HepG2 (cell line): ENCODE measurements around the gene CELF2. TPM values are rescaled to one million over a fixed set of nuclear protein-coding genes. Genes with fewer than 3 reads are reported as not detected.
A peak's percentile ranks its signal among the peaks of the same experiment; 100 is the strongest.

Experiments used
- ATAC-seq: fragments of 200-7000 bp; cut with Tn5 transposase; 3 replicates; pipeline ENCODE4 v1.9.1; 2020; ENCODE audit warnings: mild to moderate bottlenecking, moderate library complexity
- BruUV-seq: library from RNA; stranded (reverse); fragments of 400-500 nt; replicated peaks from 2 replicates; lab custom pipeline; 2021; lab: Mats Ljungman, UMichigan
- CTCF ChIA-PET: fragments of 300-600 bp; formaldehyde crosslinking; extraction: SDS; loops from one replicate; lab custom pipeline; 2021; ENCODE audit warnings: low total read pairs, inconsistent platforms, low intra/inter-chr PET ratio; lab: Yijun Ruan, JAX
- POLR2A ChIA-PET: fragments of 350-600 bp; sonication (Branson Sonifier 250); formaldehyde crosslinking; loops from one replicate; lab custom pipeline; 2020; ENCODE audit warnings: antibody characterized with exemption, inconsistent platforms; lab: Yijun Ruan, JAX
- DNase-seq: peaks from one replicate; pipeline ENCODE4 v3.0.0-alpha.2; 2015; ENCODE audit warnings: low spot score
- FAIRE-seq: peaks from 3 replicates; lab custom pipeline; 2011; peaks lifted over from hg19 to GRCh38; lab: Jason Lieb, UNC
- H2AFZ ChIP-seq: one replicate; pipeline ENCODE4 v1.6.1; 2011; ENCODE audit warnings: low read length, inconsistent platforms
- H3K27ac ChIP-seq: fragments of 300-600 bp; 3 replicates; pipeline ENCODE4 v1.8.0; 2011; ENCODE audit warnings: mixed run types, mild to moderate bottlenecking, mixed read lengths, low read length, inconsistent platforms; ENCODE audit not compliant: insufficient read depth; ENCODE audit errors: extremely low read length
- H3K27me3 ChIP-seq, 2 experiments: fragments of 200-600 bp in 1 of 2; 2 replicates in 1 of 2; 3 replicates in 1 of 2; pipeline versions ENCODE4 v1.6.0 to v1.8.0; 2011; ENCODE audit warnings: low read length in 2 of 2, mild to moderate bottlenecking in 2 of 2, moderate library complexity in 2 of 2, inconsistent platforms in 1 of 2; ENCODE audit not compliant: insufficient read depth in 2 of 2, control insufficient read depth in 1 of 2
- H3K36me3 ChIP-seq, 2 experiments: fragments of 200-600 bp in 1 of 2; replicated peaks in 1 of 2; 2 replicates in 1 of 2; 3 replicates in 1 of 2; pipeline versions ENCODE4 v1.5.1 to v1.8.0; 2011; ENCODE audit warnings: low read length in 2 of 2, inconsistent platforms in 1 of 2; ENCODE audit not compliant: insufficient read depth in 2 of 2, control insufficient read depth in 1 of 2
- H3K4me1 ChIP-seq: 2 replicates; pipeline ENCODE4 v1.5.1; 2012; ENCODE audit warnings: low read length, inconsistent platforms; ENCODE audit not compliant: insufficient read depth
- H3K4me2 ChIP-seq: 2 replicates; pipeline ENCODE4 v1.6.0; 2011; ENCODE audit warnings: low read depth, low read length, inconsistent platforms
- H3K4me3 ChIP-seq, 3 experiments: fragments of 200-600 bp in 1 of 3; sonication (generic), shearing (Covaris generic) in 1 of 3; replicated peaks in 1 of 3; 2 replicates each; pipeline ENCODE4 v1.5.1; 2011 to 2016; ENCODE audit warnings: low read length in 3 of 3, inconsistent platforms in 2 of 3, low read depth in 2 of 3, mild to moderate bottlenecking in 2 of 3, control low read depth in 1 of 3, mixed read lengths in 1 of 3; ENCODE audit not compliant: insufficient read depth in 1 of 3
- H3K79me2 ChIP-seq: one replicate; pipeline ENCODE4 v1.6.1; 2011; ENCODE audit warnings: low read length, inconsistent platforms; ENCODE audit not compliant: insufficient read depth
- H3K9ac ChIP-seq: 2 replicates; pipeline ENCODE4 v1.6.0; 2011; ENCODE audit warnings: mild to moderate bottlenecking, low read depth, low read length, inconsistent platforms; ENCODE audit not compliant: insufficient read depth
- H3K9me3 ChIP-seq: 2 replicates; pipeline ENCODE4 v1.5.1; 2012; ENCODE audit warnings: mild to moderate bottlenecking, low read length
- H4K20me1 ChIP-seq: 2 replicates; pipeline ENCODE4 v1.6.0; 2011; ENCODE audit warnings: inconsistent platforms, mild to moderate bottlenecking, low read length, moderate library complexity; ENCODE audit not compliant: insufficient read depth
- CEBPB ChIP-seq: IDR thresholded peaks from 2 replicates; pipeline ENCODE4 v1.6.1; 2011; ENCODE audit warnings: low read depth, low read length, improper control_type of control experiment, borderline replicate concordance
- FOXA1 ChIP-seq, 2 experiments: fragments of 450-650 bp in 1 of 2; sonication (generic) in 1 of 2; formaldehyde crosslinking in 1 of 2; IDR thresholded peaks; 2 replicates each; pipeline versions ENCODE4 v1.4.0 to v1.6.1; 2016 to 2020; ENCODE audit warnings: missing genetic modification reagents in 1 of 2
- HHEX ChIP-seq: IDR thresholded peaks from 2 replicates; pipeline ENCODE4 v1.6.1; 2016; ENCODE audit warnings: control low read depth
- HMG20A ChIP-seq: IDR thresholded peaks from 2 replicates; pipeline ENCODE4 v1.6.1; 2016; ENCODE audit warnings: borderline replicate concordance
- MAFF ChIP-seq: IDR thresholded peaks from 2 replicates; pipeline ENCODE4 v1.6.1; 2011; ENCODE audit warnings: low read depth, low read length, improper control_type of control experiment
- MBNL3 ChIP-seq: fragments of 250-450 bp; sonication (Bioruptor Pico); conservative IDR thresholded peaks from 2 replicates; pipeline ENCODE4 v1.8.0; 2022; ENCODE audit warnings: mild to moderate bottlenecking, inconsistent platforms
- MED13 ChIP-seq: sonication (generic); formaldehyde crosslinking; IDR thresholded peaks from 2 replicates; pipeline ENCODE4 v1.5.0; 2020; ENCODE audit warnings: missing genetic modification reagents
- SMYD3 ChIP-seq: sonication (generic); formaldehyde crosslinking; IDR thresholded peaks from 2 replicates; pipeline ENCODE4 v1.8.1; 2023; ENCODE audit warnings: mild to moderate bottlenecking, missing genetic modification reagents
- ZSCAN9 ChIP-seq: IDR thresholded peaks from 2 replicates; pipeline ENCODE4 v1.6.1; 2016; ENCODE audit warnings: borderline replicate concordance
- WGBS: methylation state at CpG from one replicate; pipeline ENCODE4 v1.1.6; 2017; ENCODE audit warnings: low lambda C conversion rate; 5-methylcytosine and 5-hydroxymethylcytosine counted together
- in situ Hi-C: cut with HindIII; loops from 2 replicates; pipeline ENCODE4 v1.10.0; 2017; ENCODE audit warnings: low pct_unique_long_range_greater_than_20kb; ENCODE audit not compliant: extremely low pct_ligation_motif_present
- intact Hi-C: fragments of 100-400 bp; cut with micrococcal nuclease; formaldehyde crosslinking; loops from one replicate; pipeline ENCODE4 v1.10.0; 2022; ENCODE audit not compliant: unreplicated experiment
- polyA plus RNA-seq, 8 experiments: library from polyadenylated mRNA; depleted of rRNA in 3 of 8; stranded (reverse) in 7 of 8; unstranded in 1 of 8; fragments of >200 nt; fragmentation: Illumina TruSeq in 4 of 8; extraction: Trizol in 4 of 8; gene quantifications; 2 replicates each; pipeline versions ENCODE4 v1.2.1 to v1.2.3, GENCODE V29; 2011 to 2016; ENCODE audit warnings: low read depth in 4 of 8, missing spikeins in 1 of 8, mixed read lengths in 1 of 8; ENCODE audit not compliant: insufficient read depth in 1 of 8
- total RNA-seq, 5 experiments: library from RNA; depleted of rRNA; stranded (reverse); fragments of >200 nt; fragmentation: Illumina TruSeq; extraction: Trizol; gene quantifications; 2 replicates each; pipeline ENCODE4 v1.2.3, GENCODE V29; 2016; ENCODE audit warnings: low read depth in 1 of 5

The CELF2 gene
- total and polyA plus RNA-seq, 2 of the 13 experiments (the other 11 are each of a cell fraction or from before 2014, with no cell fraction given), result not detected

GRCh38 chr10:11192304-11193000 is 174.8 kb downstream of the CELF2 start:
- WGBS, result 15% methylated on average over 11 of the region's 11 CpGs
- Histone ChIP-seq H3K4me2 (no peak overlapping the region), H3K27me3 (peaks cover 0 to 1% of the 10 kb centered on the region in 2 experiments; a peak in 1 of 5 replicates), H3K79me2 (no peaks in the 10 kb centered on the region), H3K4me1 (no peaks in the 10 kb centered on the region), H3K9ac (no peak overlapping the region), H4K20me1 (no peaks in the 10 kb centered on the region), H3K9me3 (no peaks in the 10 kb centered on the region), H3K4me3 (no peak overlapping the region), H3K36me3 (no peaks in the 10 kb centered on the region), H3K27ac (no peak overlapping the region), H2AFZ (no peak overlapping the region)
- no peak for ATAC-seq
- intact Hi-C loops (no loop called here), in situ Hi-C loops (no loop called here)
- BruUV-seq, result no TSS peak
- no peak for DNase-seq
- ChIA-PET CTCF (no interaction called here), POLR2A (no interaction called here)
- TF ChIP-seq CEBPB (peak; percentile 30; the same call in 1 of the 2 replicates), MAFF (no peak)
- FAIRE-seq, result no peak

- Histone ChIP-seq H3K4me2 (no peak overlapping the region), H2AFZ (no peak overlapping the region), H3K4me3 (no peak overlapping the region), H3K9ac (no peak overlapping the region), H3K4me1 (no peaks in the 10 kb centered on the region), H3K79me2 (no peaks in the 10 kb centered on the region), H3K27me3 (peaks cover 0 to 1% of the 10 kb centered on the region in 2 experiments; a peak in 1 of 5 replicates), H4K20me1 (no peaks in the 10 kb centered on the region), H3K9me3 (no peaks in the 10 kb centered on the region), H3K36me3 (no peaks in the 10 kb centered on the region), H3K27ac (no peak overlapping the region)
- ATAC-seq, result no peak
- intact Hi-C loops, result no loop called here
- FAIRE-seq, result no peak
- WGBS, result 2% methylated on average over 7 of the region's 7 CpGs
- no peak for DNase-seq
- ChIA-PET POLR2A (no interaction called here), CTCF (no interaction called here)
- BruUV-seq, result no TSS peak
- in situ Hi-C loops, result no loop called here
- TF ChIP-seq MED13 (CRISPR knock-in tag) (no peak), MBNL3 (CRISPR knock-in tag) (no peak), HMG20A (CRISPR knock-in tag) (no peak), SMYD3 (no peak), ZSCAN9 (CRISPR knock-in tag) (no peak), FOXA1 (IDR thresholded peaks at IDR 0.05) (no peak), FOXA1 (CRISPR knock-in tag; IDR thresholded peaks at IDR 0.05) (no peak), HHEX (CRISPR knock-in tag) (no peak)
Observed at GRCh38 chr10:11193001-11193551, 175.4 kb downstream of the CELF2 start.
